H1 (cell line): Measurements from ENCODE around the gene C1orf210. TPM values are rescaled to one million over a fixed set of nuclear protein-coding genes. Genes with fewer than 3 reads are reported as not detected.

ENCODE experiments used
- CTCF ChIA-PET: fragments of 300-600 bp; sonication (Branson Sonifier 250); formaldehyde crosslinking; loops from one replicate; lab custom pipeline; 2021; ENCODE audit not compliant: partially characterized antibody; lab: Charles Lee
- POLR2A ChIA-PET: fragments of 300-600 bp; sonication (Branson Sonifier 250); formaldehyde crosslinking; loops from one replicate; lab custom pipeline; 2021; ENCODE audit warnings: inconsistent platforms; ENCODE audit not compliant: partially characterized antibody; lab: Charles Lee
- DNase-seq, 2 experiments: peaks; one replicate each; pipeline versions ENCODE4 v3.0.0 to v3.0.0-alpha.2; 2010 to 2022; ENCODE audit warnings: low spot score in 2 of 2, low read depth in 1 of 2, mixed read lengths in 1 of 2
- FAIRE-seq: peaks from 2 replicates; lab custom pipeline; 2011; peaks lifted over from hg19 to GRCh38; lab: Jason Lieb, UNC
- H2AFZ ChIP-seq: 2 replicates; pipeline ENCODE4 v1.8.1; 2012; ENCODE audit warnings: low read length, inconsistent platforms
- H2AK5ac ChIP-seq: 2 replicates; pipeline ENCODE4 v1.6.1; 2013; ENCODE audit warnings: low read depth, low read length
- H2BK120ac ChIP-seq: replicated peaks from 2 replicates; pipeline ENCODE3; 2013; ENCODE audit warnings: low read depth, low read length, inconsistent platforms
- H2BK12ac ChIP-seq: 2 replicates; pipeline ENCODE4 v1.6.1; 2013; ENCODE audit warnings: low read depth, low read length
- H2BK15ac ChIP-seq: 2 replicates; pipeline ENCODE4 v1.6.1; 2013; ENCODE audit warnings: low read length
- H2BK20ac ChIP-seq: 2 replicates; pipeline ENCODE4 v1.6.1; 2013; ENCODE audit warnings: low read length
- H2BK5ac ChIP-seq: 2 replicates; pipeline ENCODE4 v1.6.1; 2013; ENCODE audit warnings: low read depth, low read length
- H3K14ac ChIP-seq: 2 replicates; pipeline ENCODE4 v1.6.1; 2013; ENCODE audit warnings: inconsistent platforms; ENCODE audit not compliant: insufficient read length
- H3K18ac ChIP-seq: 2 replicates; pipeline ENCODE4 v1.6.1; 2013; ENCODE audit warnings: low read length; ENCODE audit errors: extremely low read depth
- H3K23ac ChIP-seq: 2 replicates; pipeline ENCODE4 v1.6.1; 2013; ENCODE audit warnings: inconsistent platforms; ENCODE audit not compliant: insufficient read length
- H3K23me2 ChIP-seq: 2 replicates; pipeline ENCODE4 v1.6.1; 2013; ENCODE audit warnings: low read depth, low read length
- H3K27ac ChIP-seq: 2 replicates; pipeline ENCODE4 v1.6.1; 2011; ENCODE audit warnings: low read depth, low read length, inconsistent platforms
- H3K27me3 ChIP-seq, 4 experiments: replicated peaks in 1 of 4; 1 replicate in 1 of 4; 2 replicates in 3 of 4; pipeline versions ENCODE4 v1.6.1 to v1.8.1; 2011 to 2013; ENCODE audit warnings: low read length in 3 of 4, mild to moderate bottlenecking in 3 of 4, inconsistent platforms in 2 of 4, mixed read lengths in 2 of 4, moderate library complexity in 1 of 4; ENCODE audit not compliant: control insufficient read depth in 3 of 4, insufficient read depth in 3 of 4; ENCODE audit errors: extremely low read depth in 1 of 4
- H3K36me3 ChIP-seq, 4 experiments: 2 replicates each; pipeline versions ENCODE4 v1.6.1 to v1.8.1; 2011 to 2013; ENCODE audit warnings: mild to moderate bottlenecking in 4 of 4, low read length in 3 of 4, moderate library complexity in 2 of 4, control low read depth in 1 of 4, inconsistent platforms in 1 of 4; ENCODE audit not compliant: insufficient read depth in 4 of 4, control insufficient read depth in 2 of 4
- H3K4ac ChIP-seq: replicated peaks from 2 replicates; pipeline ENCODE3; 2013; ENCODE audit warnings: low read length, low read depth, mixed read lengths, inconsistent platforms; ENCODE audit not compliant: insufficient read length
- H3K4me1 ChIP-seq, 4 experiments: replicated peaks in 1 of 4; 1 replicate in 1 of 4; 2 replicates in 3 of 4; pipeline versions ENCODE4 v1.6.1 to v1.8.1; 2011 to 2013; ENCODE audit warnings: low read length in 3 of 4, inconsistent platforms in 2 of 4, mixed read lengths in 1 of 4; ENCODE audit not compliant: insufficient read depth in 4 of 4, control insufficient read depth in 3 of 4
- H3K4me2 ChIP-seq, 2 experiments: 2 replicates each; pipeline versions ENCODE4 v1.6.1 to v1.8.1; 2011 to 2013; ENCODE audit warnings: low read depth in 2 of 2, low read length in 2 of 2, control low read depth in 1 of 2, inconsistent platforms in 1 of 2, mild to moderate bottlenecking in 1 of 2; ENCODE audit not compliant: insufficient read depth in 1 of 2
- H3K4me3 ChIP-seq, 4 experiments: fragments of 200-600, 300-600 bp in 1 of 4; sonication (generic), shearing (Covaris generic), sonication (Bioruptor Twin) in 1 of 4; 2 replicates each; pipeline versions ENCODE4 v1.5.1 to v1.8.1; 2011 to 2016; ENCODE audit warnings: low read length in 4 of 4, low read depth in 3 of 4, control low read depth in 2 of 4, inconsistent platforms in 2 of 4, mild to moderate bottlenecking in 2 of 4, mixed read lengths in 1 of 4, moderate library complexity in 1 of 4; ENCODE audit not compliant: insufficient read depth in 2 of 4; ENCODE audit errors: extremely low read depth in 1 of 4
- H3K56ac ChIP-seq: replicated peaks from 2 replicates; pipeline ENCODE3; 2013; ENCODE audit warnings: low read depth, mild to moderate bottlenecking, mixed read lengths, low read length, inconsistent platforms; ENCODE audit not compliant: insufficient read length
- H3K79me1 ChIP-seq: 2 replicates; pipeline ENCODE4 v1.6.1; 2013; ENCODE audit warnings: low read depth, low read length, control low read depth
- H3K79me2 ChIP-seq, 2 experiments: 2 replicates each; pipeline versions ENCODE4 v1.6.1 to v1.8.1; 2012 to 2013; ENCODE audit warnings: low read length in 2 of 2, mild to moderate bottlenecking in 2 of 2, inconsistent platforms in 1 of 2; ENCODE audit not compliant: insufficient read depth in 2 of 2, control insufficient read depth in 1 of 2
- H3K9ac ChIP-seq, 4 experiments: replicated peaks in 1 of 4; 1 replicate in 1 of 4; 2 replicates in 3 of 4; pipeline versions ENCODE4 v1.6.1 to v1.8.1; 2011 to 2013; ENCODE audit warnings: low read depth in 3 of 4, low read length in 3 of 4, control low read depth in 2 of 4, mild to moderate bottlenecking in 2 of 4, moderate library complexity in 2 of 4, inconsistent platforms in 1 of 4; ENCODE audit errors: extremely low read depth in 1 of 4
- H3K9me3 ChIP-seq, 2 experiments: 2 replicates each; pipeline versions ENCODE4 v1.6.1 to v1.8.1; 2012 to 2013; ENCODE audit warnings: mild to moderate bottlenecking in 2 of 2, moderate library complexity in 2 of 2, control low read depth in 1 of 2, inconsistent platforms in 1 of 2, low read depth in 1 of 2, low read length in 1 of 2, mixed read lengths in 1 of 2; ENCODE audit not compliant: insufficient read depth in 2 of 2
- H4K20me1 ChIP-seq, 2 experiments: replicated peaks in 1 of 2; 2 replicates each; pipeline versions ENCODE3 to v1.8.1; 2011 to 2013; ENCODE audit warnings: inconsistent platforms in 2 of 2, low read length in 2 of 2, mild to moderate bottlenecking in 1 of 2; ENCODE audit not compliant: insufficient read depth in 2 of 2, control insufficient read depth in 1 of 2
- H4K5ac ChIP-seq: 2 replicates; pipeline ENCODE4 v1.6.1; 2013; ENCODE audit warnings: low read length, low read depth, mixed read lengths, inconsistent platforms; ENCODE audit not compliant: insufficient read length
- H4K8ac ChIP-seq: 2 replicates; pipeline ENCODE4 v1.8.0; 2013; ENCODE audit warnings: mild to moderate bottlenecking, moderate library complexity, low read length, inconsistent platforms; ENCODE audit not compliant: insufficient read depth; ENCODE audit errors: extremely low read depth
- H4K91ac ChIP-seq: replicated peaks from 2 replicates; pipeline ENCODE3; 2013; ENCODE audit warnings: low read length, mixed read lengths, inconsistent platforms; ENCODE audit not compliant: insufficient read length
- GABPA ChIP-seq: IDR thresholded peaks from 2 replicates; pipeline ENCODE4 v1.6.1; 2011; ENCODE audit warnings: mild to moderate bottlenecking, low read length, moderate library complexity, borderline replicate concordance; ENCODE audit not compliant: insufficient read depth
- WGBS, 2 experiments: shearing (Covaris generic) in 1 of 2; methylation state at CpG; one replicate each; pipeline versions ENCODE4 v1.1.6 to v1.1.7; 2013 to 2015; ENCODE audit warnings: low lambda C conversion rate in 2 of 2, mixed read lengths in 2 of 2, inconsistent platforms in 1 of 2, low coverage in 1 of 2, missing lambda C conversion rate in 1 of 2; ENCODE audit not compliant: insufficient replicate concordance in 2 of 2, insufficient coverage in 1 of 2, insufficient read length in 1 of 2; ENCODE audit errors: extremely low coverage in 1 of 2, missing lambda C conversion rate in 1 of 2; 5-methylcytosine and 5-hydroxymethylcytosine counted together
- polyA plus RNA-seq, 7 experiments: library from polyadenylated mRNA; depleted of rRNA in 3 of 7; stranded (reverse) in 5 of 7; unstranded in 2 of 7; fragments of >200 nt in 5 of 7; fragments of 200-250 nt in 2 of 7; gene quantifications; 1 replicate in 5 of 7; 2 replicates in 1 of 7; 4 replicates in 1 of 7; pipeline versions ENCODE4 v1.2.1 to v1.2.3, GENCODE V29; 2011 to 2013; ENCODE audit warnings: missing spikeins in 2 of 7, mixed read lengths in 2 of 7
- total RNA-seq: library from RNA; stranded (reverse); fragmentation: NEBNext Ultra II Directional; extraction: Animal tissue kit (Norgen Biotek cat#: 25700); gene quantifications from 2 replicates; pipeline ENCODE4 v1.2.1, GENCODE V29; 2021

C1orf210 gene
- total and polyA plus RNA-seq, 2 of the 8 experiments (the other 6 are each of a cell fraction or from before 2014, with no cell fraction given), result 12.0 to 27.9 TPM

DNA sequence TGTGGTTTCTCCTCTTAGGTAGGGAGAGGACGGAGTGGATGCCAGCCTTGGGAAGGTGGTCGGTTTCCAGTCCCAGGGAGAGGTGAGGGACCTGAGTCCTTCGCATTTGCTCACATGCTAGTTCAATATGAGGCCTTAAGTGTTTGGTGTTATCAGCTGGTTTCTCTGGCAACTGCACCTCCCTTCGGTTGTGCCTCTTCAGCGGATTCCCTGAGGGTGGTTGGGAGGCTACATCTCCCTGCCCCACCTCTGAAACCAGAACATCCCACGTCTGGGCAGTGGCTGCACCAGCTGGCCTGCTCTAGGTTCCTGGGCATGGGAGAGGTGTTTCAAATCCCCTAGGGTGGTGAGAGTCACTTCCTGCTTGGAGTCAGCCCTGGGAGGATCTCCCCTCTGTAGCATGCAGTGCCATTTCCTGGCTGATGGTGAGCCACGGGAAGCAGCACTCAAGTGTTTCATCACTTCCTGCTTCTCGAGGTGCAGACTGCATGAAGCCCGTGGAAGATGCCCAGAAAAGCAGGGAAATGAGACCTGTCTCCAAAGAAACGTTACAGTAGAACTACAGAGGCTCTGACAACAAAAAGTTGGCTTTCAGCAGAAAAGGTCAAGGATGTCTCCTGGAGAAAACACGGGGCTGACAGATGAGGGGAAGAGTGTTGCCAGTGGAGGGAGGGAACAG is 11.1 kb downstream of the C1orf210 start:
- no peak overlapping the region for H3K14ac ChIP-seq
- FAIRE-seq (no peak), DNase-seq (no peak)
- peaks cover 2 to 12% (median 6%) of the 10 kb centered on the region in 4 experiments; a peak in 6 of 8 replicates for H3K36me3 ChIP-seq
- H3K4me1 ChIP-seq, result peaks cover 0 to 11% (median 5%) of the 10 kb centered on the region in 4 experiments; a peak in 5 of 7 replicates
- H3K9ac ChIP-seq, result no peak overlapping the region
- H3K4me2 ChIP-seq, result no peak overlapping the region
- no peaks in the 10 kb centered on the region for H4K20me1 ChIP-seq
- no peak overlapping the region for H2BK120ac ChIP-seq
- H3K4me3 ChIP-seq, result no peak overlapping the region
- 0 out of 4 replicates have a peak, but pooled peaks cover 0 to 3% of the 10 kb centered on the region in 2 experiments for H3K79me2 ChIP-seq
- ChIA-PET POLR2A (interaction anchor here (1.6 kb wide), 1 partner anchor 84 kb away, joined by 4 read pairs; the partner anchor contains the start of gene CDC20), CTCF (interaction anchor here (0.9 to 2.7 kb wide), 2 partner anchors 12 to 39 kb away, joined by 3 to 10 read pairs; partner anchors contain the start of gene C1orf210)
- H2BK12ac ChIP-seq, result no peak overlapping the region
- H3K4ac ChIP-seq, result no peak overlapping the region
- H3K18ac ChIP-seq, result no peak overlapping the region
- H3K23ac ChIP-seq, result no peak overlapping the region
- 79% methylated on average over 11 of the region's 11 CpGs; no CpG with 5 or more reads in 1 of the 2 experiments for WGBS, 2 experiments
- no peak overlapping the region for H4K5ac ChIP-seq
- no peaks in the 10 kb centered on the region for H3K9me3 ChIP-seq
- no peaks in the 10 kb centered on the region for H3K27me3 ChIP-seq
- no peak for TF ChIP-seq GABPA
- peaks cover 5% of the 10 kb centered on the region; the same call in 1 of the 2 replicates for H3K23me2 ChIP-seq
- H2AFZ ChIP-seq, result no peak overlapping the region
- H2BK15ac ChIP-seq, result peak overlapping the region; percentile 33; the same call in 1 of the 2 replicates
- H3K79me1 ChIP-seq, result peaks cover 3% of the 10 kb centered on the region
- H2AK5ac ChIP-seq, result no peak overlapping the region
- no peak overlapping the region for H3K56ac ChIP-seq
- no peak overlapping the region for H4K8ac ChIP-seq
- peak overlapping the region; percentile 18 for H4K91ac ChIP-seq
- H3K27ac ChIP-seq, result no peak overlapping the region
- H2BK5ac ChIP-seq, result peak overlapping the region; percentile 60; the same call in 1 of the 2 replicates
- H2BK20ac ChIP-seq, result no peak overlapping the region
